NCI-H1105 treated with DMSO at 0.1 percent for 48 hours (cell line): ENCODE data around the gene ARID2.
A peak's percentile ranks its signal among the peaks of the same experiment; 100 is the strongest.

Experiments
- DNase-seq: peaks from one replicate; lab custom pipeline; 2025; lab: John Stamatoyannopoulos, UW

ARID2 gene

GRCh38 chr12:45768194-45768593 is 38.7 kb downstream of the ARID2 start:
- DNase-seq, result no peak

- DNase-seq, result no peak
These were observed 44.2 kb downstream of the ARID2 start for GRCh38 chr12:45773747-45774146.

- no peak for DNase-seq
These were observed 45.1 kb downstream of the ARID2 start for GRCh38 chr12:45774508-45775162.

- DNase-seq, result no peak
These were observed 46.0 kb downstream of the ARID2 start for GRCh38 chr12:45775465-45775864.

GRCh38 chr12:45775964-45776363 is 46.5 kb downstream of the ARID2 start:
- DNase-seq, result no peak

- DNase-seq, result no peak
These were observed 50.4 kb downstream of the ARID2 start for GRCh38 chr12:45779936-45780335.

GRCh38 chr12:45781080-45781479 is 51.6 kb downstream of the ARID2 start:
- DNase-seq, result no peak

GRCh38 chr12:45785315-45785714 is 55.8 kb downstream of the ARID2 start:
- no peak for DNase-seq

- no peak for DNase-seq
These were observed 59.5 kb downstream of the ARID2 start for GRCh38 chr12:45789025-45789424.

- DNase-seq, result no peak
These were observed 64.9 kb downstream of the ARID2 start for GRCh38 chr12:45794422-45794821.

GRCh38 chr12:45801625-45802024 is 72.1 kb downstream of the ARID2 start:
- DNase-seq, result no peak

GRCh38 chr12:45803111-45803510 is 73.6 kb downstream of the ARID2 start:
- DNase-seq, result no peak

GRCh38 chr12:45816652-45817051 is 87.1 kb downstream of the ARID2 start:
- DNase-seq, result no peak

- DNase-seq, result no peak
These were observed 98.5 kb downstream of the ARID2 start for GRCh38 chr12:45827974-45828373.

GRCh38 chr12:45828402-45828801 is 98.9 kb downstream of the ARID2 start:
- no peak for DNase-seq

GRCh38 chr12:45831590-45831989 is 102.1 kb downstream of the ARID2 start:
- DNase-seq, result no peak

- peak; percentile 24 for DNase-seq
These were observed 103.9 kb downstream of the ARID2 start for GRCh38 chr12:45833401-45833800.

- DNase-seq, result no peak
These were observed 105.3 kb downstream of the ARID2 start for GRCh38 chr12:45834809-45835208.

- no peak for DNase-seq
These were observed 110.4 kb downstream of the ARID2 start for GRCh38 chr12:45839917-45840316.

- DNase-seq, result no peak
These were observed 119.8 kb downstream of the ARID2 start for GRCh38 chr12:45849289-45849688.

GRCh38 chr12:45850302-45850701 is 120.8 kb downstream of the ARID2 start:
- no peak for DNase-seq

GRCh38 chr12:45852508-45852907 is 123.0 kb downstream of the ARID2 start:
- DNase-seq, result no peak

GRCh38 chr12:45853550-45853949 is 124.0 kb downstream of the ARID2 start:
- DNase-seq, result no peak

- DNase-seq, result no peak
These were observed 133.8 kb downstream of the ARID2 start for GRCh38 chr12:45863332-45863731.
